ENCODE measurements around the gene INSC. TPM values are rescaled to one million over a fixed set of nuclear protein-coding genes. Genes with fewer than 3 reads are reported as not detected.

Gene INSC
- total and polyA plus RNA-seq, 2 experiments from 2014 or later: 0.97 to 1.5 TPM

DNA sequence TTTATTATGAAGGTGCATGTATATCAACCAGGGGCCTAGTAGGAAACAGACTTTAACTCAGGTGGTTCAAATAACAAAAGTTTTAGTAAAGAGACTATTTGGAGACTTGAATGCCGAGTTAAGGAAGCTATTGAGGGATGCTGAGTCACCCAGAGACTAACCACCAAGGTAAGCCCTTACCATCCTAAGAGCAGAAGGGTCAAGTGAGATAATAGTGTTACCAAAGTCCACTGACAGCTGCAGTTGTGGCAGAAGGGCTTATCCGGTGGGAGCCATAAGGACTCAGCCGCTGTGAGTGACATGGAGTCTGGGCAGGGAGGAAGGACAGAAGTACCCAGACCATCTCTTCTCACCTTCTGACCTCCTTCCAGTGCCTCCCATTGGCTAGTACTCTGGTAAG is 134.0 kb downstream of the INSC start:
- no peaks in the 10 kb centered on the region for H3K36me3 Mint-ChIP-seq (ENCODE audit: low read depth)
- TF ChIP-seq, protein P1, sequence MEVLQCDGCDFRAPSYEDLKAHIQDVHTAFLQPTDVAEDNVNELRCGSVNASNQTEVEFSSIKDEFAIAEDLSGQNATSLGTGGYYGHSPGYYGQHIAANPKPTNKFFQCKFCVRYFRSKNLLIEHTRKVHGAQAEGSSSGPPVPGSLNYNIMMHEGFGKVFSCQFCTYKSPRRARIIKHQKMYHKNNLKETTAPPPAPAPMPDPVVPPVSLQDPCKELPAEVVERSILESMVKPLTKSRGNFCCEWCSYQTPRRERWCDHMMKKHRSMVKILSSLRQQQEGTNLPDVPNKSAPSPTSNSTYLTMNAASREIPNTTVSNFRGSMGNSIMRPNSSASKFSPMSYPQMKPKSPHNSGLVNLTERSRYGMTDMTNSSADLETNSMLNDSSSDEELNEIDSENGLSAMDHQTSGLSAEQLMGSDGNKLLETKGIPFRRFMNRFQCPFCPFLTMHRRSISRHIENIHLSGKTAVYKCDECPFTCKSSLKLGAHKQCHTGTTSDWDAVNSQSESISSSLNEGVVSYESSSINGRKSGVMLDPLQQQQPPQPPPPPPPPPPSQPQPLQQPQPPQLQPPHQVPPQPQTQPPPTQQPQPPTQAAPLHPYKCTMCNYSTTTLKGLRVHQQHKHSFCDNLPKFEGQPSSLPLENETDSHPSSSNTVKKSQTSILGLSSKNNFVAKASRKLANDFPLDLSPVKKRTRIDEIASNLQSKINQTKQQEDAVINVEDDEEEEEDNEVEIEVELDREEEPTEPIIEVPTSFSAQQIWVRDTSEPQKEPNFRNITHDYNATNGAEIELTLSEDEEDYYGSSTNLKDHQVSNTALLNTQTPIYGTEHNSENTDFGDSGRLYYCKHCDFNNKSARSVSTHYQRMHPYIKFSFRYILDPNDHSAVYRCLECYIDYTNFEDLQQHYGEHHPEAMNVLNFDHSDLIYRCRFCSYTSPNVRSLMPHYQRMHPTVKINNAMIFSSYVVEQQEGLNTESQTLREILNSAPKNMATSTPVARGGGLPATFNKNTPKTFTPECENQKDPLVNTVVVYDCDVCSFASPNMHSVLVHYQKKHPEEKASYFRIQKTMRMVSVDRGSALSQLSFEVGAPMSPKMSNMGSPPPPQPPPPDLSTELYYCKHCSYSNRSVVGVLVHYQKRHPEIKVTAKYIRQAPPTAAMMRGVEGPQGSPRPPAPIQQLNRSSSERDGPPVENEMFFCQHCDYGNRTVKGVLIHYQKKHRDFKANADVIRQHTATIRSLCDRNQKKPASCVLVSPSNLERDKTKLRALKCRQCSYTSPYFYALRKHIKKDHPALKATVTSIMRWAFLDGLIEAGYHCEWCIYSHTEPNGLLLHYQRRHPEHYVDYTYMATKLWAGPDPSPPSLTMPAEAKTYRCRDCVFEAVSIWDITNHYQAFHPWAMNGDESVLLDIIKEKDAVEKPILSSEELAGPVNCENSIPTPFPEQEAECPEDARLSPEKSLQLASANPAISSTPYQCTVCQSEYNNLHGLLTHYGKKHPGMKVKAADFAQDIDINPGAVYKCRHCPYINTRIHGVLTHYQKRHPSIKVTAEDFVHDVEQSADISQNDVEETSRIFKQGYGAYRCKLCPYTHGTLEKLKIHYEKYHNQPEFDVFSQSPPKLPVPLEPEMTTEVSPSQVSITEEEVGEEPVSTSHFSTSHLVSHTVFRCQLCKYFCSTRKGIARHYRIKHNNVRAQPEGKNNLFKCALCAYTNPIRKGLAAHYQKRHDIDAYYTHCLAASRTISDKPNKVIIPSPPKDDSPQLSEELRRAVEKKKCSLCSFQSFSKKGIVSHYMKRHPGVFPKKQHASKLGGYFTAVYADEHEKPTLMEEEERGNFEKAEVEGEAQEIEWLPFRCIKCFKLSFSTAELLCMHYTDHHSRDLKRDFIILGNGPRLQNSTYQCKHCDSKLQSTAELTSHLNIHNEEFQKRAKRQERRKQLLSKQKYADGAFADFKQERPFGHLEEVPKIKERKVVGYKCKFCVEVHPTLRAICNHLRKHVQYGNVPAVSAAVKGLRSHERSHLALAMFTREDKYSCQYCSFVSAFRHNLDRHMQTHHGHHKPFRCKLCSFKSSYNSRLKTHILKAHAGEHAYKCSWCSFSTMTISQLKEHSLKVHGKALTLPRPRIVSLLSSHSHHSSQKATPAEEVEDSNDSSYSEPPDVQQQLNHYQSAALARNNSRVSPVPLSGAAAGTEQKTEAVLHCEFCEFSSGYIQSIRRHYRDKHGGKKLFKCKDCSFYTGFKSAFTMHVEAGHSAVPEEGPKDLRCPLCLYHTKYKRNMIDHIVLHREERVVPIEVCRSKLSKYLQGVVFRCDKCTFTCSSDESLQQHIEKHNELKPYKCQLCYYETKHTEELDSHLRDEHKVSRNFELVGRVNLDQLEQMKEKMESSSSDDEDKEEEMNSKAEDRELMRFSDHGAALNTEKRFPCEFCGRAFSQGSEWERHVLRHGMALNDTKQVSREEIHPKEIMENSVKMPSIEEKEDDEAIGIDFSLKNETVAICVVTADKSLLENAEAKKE (CRISPR knock-in tag; IDR thresholded peaks at IDR 0.05): no peak
- TF ChIP-seq NANOG (IDR thresholded peaks at IDR 0.05; ENCODE audit: borderline replicate concordance) (no peak), ZNF331 (CRISPR knock-in tag; IDR thresholded peaks at IDR 0.05; ENCODE audit: low read depth) (no peak), POLR2AphosphoS5 (IDR thresholded peaks at IDR 0.05; ENCODE audit: low read depth) (no peak), EZH2 (IDR thresholded peaks at IDR 0.05; ENCODE audit: low read depth, unreplicated experiment) (no peak), EZH2phosphoT487 (IDR thresholded peaks at IDR 0.05; ENCODE audit: unreplicated experiment) (no peak), STAT1 (IDR thresholded peaks at IDR 0.05; ENCODE audit: unreplicated experiment) (no peak), JUNB (IDR thresholded peaks at IDR 0.05; ENCODE audit: unreplicated experiment) (no peak), ZNF114 (CRISPR knock-in tag; IDR thresholded peaks at IDR 0.05) (no peak), CREB1 (CRISPR knock-in tag; IDR thresholded peaks at IDR 0.05; ENCODE audit: low read depth) (no peak)
- TF ChIP-seq, protein P2, sequence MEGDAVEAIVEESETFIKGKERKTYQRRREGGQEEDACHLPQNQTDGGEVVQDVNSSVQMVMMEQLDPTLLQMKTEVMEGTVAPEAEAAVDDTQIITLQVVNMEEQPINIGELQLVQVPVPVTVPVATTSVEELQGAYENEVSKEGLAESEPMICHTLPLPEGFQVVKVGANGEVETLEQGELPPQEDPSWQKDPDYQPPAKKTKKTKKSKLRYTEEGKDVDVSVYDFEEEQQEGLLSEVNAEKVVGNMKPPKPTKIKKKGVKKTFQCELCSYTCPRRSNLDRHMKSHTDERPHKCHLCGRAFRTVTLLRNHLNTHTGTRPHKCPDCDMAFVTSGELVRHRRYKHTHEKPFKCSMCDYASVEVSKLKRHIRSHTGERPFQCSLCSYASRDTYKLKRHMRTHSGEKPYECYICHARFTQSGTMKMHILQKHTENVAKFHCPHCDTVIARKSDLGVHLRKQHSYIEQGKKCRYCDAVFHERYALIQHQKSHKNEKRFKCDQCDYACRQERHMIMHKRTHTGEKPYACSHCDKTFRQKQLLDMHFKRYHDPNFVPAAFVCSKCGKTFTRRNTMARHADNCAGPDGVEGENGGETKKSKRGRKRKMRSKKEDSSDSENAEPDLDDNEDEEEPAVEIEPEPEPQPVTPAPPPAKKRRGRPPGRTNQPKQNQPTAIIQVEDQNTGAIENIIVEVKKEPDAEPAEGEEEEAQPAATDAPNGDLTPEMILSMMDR (conservative IDR thresholded peaks at IDR 0.05; ENCODE audit: low read depth in 2 of 2): no peak
- TF ChIP-seq, protein P3, sequence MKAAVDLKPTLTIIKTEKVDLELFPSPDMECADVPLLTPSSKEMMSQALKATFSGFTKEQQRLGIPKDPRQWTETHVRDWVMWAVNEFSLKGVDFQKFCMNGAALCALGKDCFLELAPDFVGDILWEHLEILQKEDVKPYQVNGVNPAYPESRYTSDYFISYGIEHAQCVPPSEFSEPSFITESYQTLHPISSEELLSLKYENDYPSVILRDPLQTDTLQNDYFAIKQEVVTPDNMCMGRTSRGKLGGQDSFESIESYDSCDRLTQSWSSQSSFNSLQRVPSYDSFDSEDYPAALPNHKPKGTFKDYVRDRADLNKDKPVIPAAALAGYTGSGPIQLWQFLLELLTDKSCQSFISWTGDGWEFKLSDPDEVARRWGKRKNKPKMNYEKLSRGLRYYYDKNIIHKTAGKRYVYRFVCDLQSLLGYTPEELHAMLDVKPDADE (IDR thresholded peaks at IDR 0.05): no peak
- TF ChIP-seq, protein P4, sequence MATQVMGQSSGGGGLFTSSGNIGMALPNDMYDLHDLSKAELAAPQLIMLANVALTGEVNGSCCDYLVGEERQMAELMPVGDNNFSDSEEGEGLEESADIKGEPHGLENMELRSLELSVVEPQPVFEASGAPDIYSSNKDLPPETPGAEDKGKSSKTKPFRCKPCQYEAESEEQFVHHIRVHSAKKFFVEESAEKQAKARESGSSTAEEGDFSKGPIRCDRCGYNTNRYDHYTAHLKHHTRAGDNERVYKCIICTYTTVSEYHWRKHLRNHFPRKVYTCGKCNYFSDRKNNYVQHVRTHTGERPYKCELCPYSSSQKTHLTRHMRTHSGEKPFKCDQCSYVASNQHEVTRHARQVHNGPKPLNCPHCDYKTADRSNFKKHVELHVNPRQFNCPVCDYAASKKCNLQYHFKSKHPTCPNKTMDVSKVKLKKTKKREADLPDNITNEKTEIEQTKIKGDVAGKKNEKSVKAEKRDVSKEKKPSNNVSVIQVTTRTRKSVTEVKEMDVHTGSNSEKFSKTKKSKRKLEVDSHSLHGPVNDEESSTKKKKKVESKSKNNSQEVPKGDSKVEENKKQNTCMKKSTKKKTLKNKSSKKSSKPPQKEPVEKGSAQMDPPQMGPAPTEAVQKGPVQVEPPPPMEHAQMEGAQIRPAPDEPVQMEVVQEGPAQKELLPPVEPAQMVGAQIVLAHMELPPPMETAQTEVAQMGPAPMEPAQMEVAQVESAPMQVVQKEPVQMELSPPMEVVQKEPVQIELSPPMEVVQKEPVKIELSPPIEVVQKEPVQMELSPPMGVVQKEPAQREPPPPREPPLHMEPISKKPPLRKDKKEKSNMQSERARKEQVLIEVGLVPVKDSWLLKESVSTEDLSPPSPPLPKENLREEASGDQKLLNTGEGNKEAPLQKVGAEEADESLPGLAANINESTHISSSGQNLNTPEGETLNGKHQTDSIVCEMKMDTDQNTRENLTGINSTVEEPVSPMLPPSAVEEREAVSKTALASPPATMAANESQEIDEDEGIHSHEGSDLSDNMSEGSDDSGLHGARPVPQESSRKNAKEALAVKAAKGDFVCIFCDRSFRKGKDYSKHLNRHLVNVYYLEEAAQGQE (IDR thresholded peaks at IDR 0.05; ENCODE audit: unreplicated experiment): no peak
- DNase-seq (ENCODE audit: low spot score) (no peak), ATAC-seq (no peak)
- no peaks in the 10 kb centered on the region for H3K9me3 Mint-ChIP-seq
- H3K27me3 ChIP-seq (ENCODE audit: insufficient read depth): no peaks in the 10 kb centered on the region
- H3K4me1 ChIP-seq (ENCODE audit: insufficient read depth): no peaks in the 10 kb centered on the region
- no peak overlapping the region for H2AFZ ChIP-seq
- no peaks in the 10 kb centered on the region for H3K27me3 Mint-ChIP-seq (ENCODE audit: insufficient read depth, low read depth, poor library complexity)
- no peaks in the 10 kb centered on the region for H3K79me2 ChIP-seq (replicated peaks; ENCODE audit: insufficient read depth)
- H4K20me1 ChIP-seq (replicated peaks; ENCODE audit: insufficient read depth): no peaks in the 10 kb centered on the region
- no peak overlapping the region for H3K27ac Mint-ChIP-seq
- no peak overlapping the region for H3K4me2 ChIP-seq
- no peak overlapping the region for H3K4me3 ChIP-seq
- no peak overlapping the region for H3K27ac ChIP-seq (ENCODE audit: low read depth)
- H3K4me3 Mint-ChIP-seq: no peak overlapping the region
- H3K4me1 Mint-ChIP-seq: peaks cover 2% of the 10 kb centered on the region; the same call in 1 of the 3 replicates
- no peaks in the 10 kb centered on the region for H3K36me3 ChIP-seq (ENCODE audit: insufficient read depth)
- 0 out of 2 replicates have a peak, but pooled peaks cover 4% of the 10 kb centered on the region for H3K9me2 ChIP-seq (ENCODE audit: insufficient read depth)
- no peaks in the 10 kb centered on the region for H3F3A ChIP-seq (replicated peaks; ENCODE audit: low read depth)

Measured in GM23338 (cell line).